GM12891 (cell line): ENCODE measurements around the gene BCAS1.

Experiments
- POLR2A ChIP-seq: IDR thresholded peaks from 2 replicates; pipeline ENCODE4 v1.6.1; 2011; ENCODE audit warnings: low read depth, low read length, control low read depth
- POU2F2 ChIP-seq: IDR thresholded peaks from 2 replicates; pipeline ENCODE4 v1.6.1; 2011; ENCODE audit warnings: low read depth, mild to moderate bottlenecking, control low read depth, low read length, moderate library complexity
- TAF1 ChIP-seq: IDR thresholded peaks from 2 replicates; pipeline ENCODE4 v1.6.1; 2011; ENCODE audit warnings: low read depth, low read length, control low read depth

DNA sequence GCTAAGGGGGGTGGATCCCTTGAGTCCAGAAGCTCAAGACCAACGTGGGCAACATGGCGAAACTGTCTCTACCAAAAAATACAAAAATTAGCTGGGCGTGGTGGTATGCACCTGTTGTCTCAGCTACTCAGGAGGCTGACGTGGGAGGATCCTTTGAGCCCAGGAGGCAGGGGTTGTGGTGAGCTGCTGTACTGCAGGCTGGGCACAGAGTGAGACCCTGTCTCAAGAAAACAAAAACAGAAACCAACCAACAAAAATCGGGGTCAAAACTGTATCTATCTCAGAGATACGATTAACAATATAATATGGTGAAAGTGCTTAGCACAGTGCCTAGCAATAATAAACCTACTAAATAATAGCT, 20.7 kb upstream of the BCAS1 start:
- TF ChIP-seq POU2F2: no peak
- no peak for TF ChIP-seq POLR2A
- no peak for TF ChIP-seq TAF1
